Measurements from ENCODE around the gene COASY.

The COASY gene

GRCh38 chr17:42531455-42532354, 30.2 kb upstream of the COASY start:
- peak overlapping the region; percentile 37; the same call in 1 of the 2 replicates for H3K4me3 ChIP-seq (ENCODE audit: low read depth, low read length)
- no peak for DNase-seq (ENCODE audit: low read depth)
- peak; percentile 44 for TF ChIP-seq CTCF (IDR thresholded peaks at IDR 0.05; ENCODE audit: control insufficient read depth, extremely low read depth, insufficient read depth)

GRCh38 chr17:42535155-42536047, 26.5 kb upstream of the COASY start:
- no peak for TF ChIP-seq CTCF (IDR thresholded peaks at IDR 0.05; ENCODE audit: control insufficient read depth, extremely low read depth, insufficient read depth)
- no peak for DNase-seq (ENCODE audit: low read depth)
- peak overlapping the region; percentile 56 for H3K4me3 ChIP-seq (ENCODE audit: low read depth, low read length)

GRCh38 chr17:42536048-42536371, 25.9 kb upstream of the COASY start, which contains the start of gene NAGLU:
Gene NAGLU (plus strand): TSS chr17:42536241. CDS start chr17:42536273, 32 bp downstream.
- DNase-seq (ENCODE audit: low read depth) = peak; percentile 56
- peak within 1 kb of the TSS; percentile 56 for H3K4me3 ChIP-seq (ENCODE audit: low read depth, low read length)
- no peak for TF ChIP-seq CTCF (IDR thresholded peaks at IDR 0.05; ENCODE audit: control insufficient read depth, extremely low read depth, insufficient read depth)

GRCh38 chr17:42536372-42537155, 25.4 kb upstream of the COASY start:
- TF ChIP-seq CTCF (IDR thresholded peaks at IDR 0.05; ENCODE audit: control insufficient read depth, extremely low read depth, insufficient read depth) = no peak
- DNase-seq (ENCODE audit: low read depth) = no peak
- peak overlapping the region; percentile 56 for H3K4me3 ChIP-seq (ENCODE audit: low read depth, low read length)

GRCh38 chr17:42537156-42537805, 24.7 kb upstream of the COASY start:
- DNase-seq (ENCODE audit: low read depth) = no peak
- peak overlapping the region; percentile 56 for H3K4me3 ChIP-seq (ENCODE audit: low read depth, low read length)
- no peak for TF ChIP-seq CTCF (IDR thresholded peaks at IDR 0.05; ENCODE audit: control insufficient read depth, extremely low read depth, insufficient read depth)

All from LNCaP clone FGC (cell line).